ENCODE results near the gene RSAD1.

The RSAD1 gene

DNA sequence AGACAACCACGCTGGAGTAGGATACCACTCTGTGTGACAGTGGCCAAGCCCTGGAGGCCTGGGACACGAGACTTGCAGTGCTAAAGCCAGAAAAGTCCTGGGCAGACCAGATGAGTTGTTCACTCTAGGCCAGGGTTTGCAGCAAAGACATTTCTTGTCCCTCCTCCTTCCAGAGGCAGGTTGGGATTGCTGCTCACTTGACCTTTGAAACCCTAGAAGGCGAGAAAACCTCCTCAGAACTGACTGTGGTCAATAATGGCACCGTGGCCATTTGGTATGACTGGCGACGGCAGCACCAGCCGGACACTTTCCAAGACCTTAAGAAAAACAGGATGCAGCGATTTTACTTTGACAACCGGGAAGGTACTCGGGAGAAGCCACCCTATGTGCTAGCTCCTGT lies 44.1 kb downstream of the RSAD1 start:
- DNase-seq, result no peak

DNA sequence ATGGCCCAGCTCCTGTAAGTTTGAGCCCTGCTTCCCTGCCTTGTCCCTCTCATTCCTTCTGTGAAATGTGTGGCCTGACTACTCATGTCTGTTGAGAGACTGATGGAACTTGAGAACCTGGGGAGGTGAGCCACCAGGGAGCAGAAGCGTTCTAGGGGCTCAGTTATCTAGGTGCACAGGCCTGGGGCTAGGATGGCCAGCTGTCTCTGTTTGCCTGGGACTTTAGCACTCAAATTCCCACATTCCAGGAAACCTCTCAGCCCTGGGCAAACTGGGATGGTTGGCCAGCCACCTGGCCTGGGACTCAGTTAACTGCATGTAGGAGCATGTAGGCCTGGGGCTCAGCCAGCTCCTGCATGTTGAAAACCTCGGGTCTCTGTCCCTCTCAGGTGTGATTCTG lies 44.5 kb downstream of the RSAD1 start:
- no peak for DNase-seq

DNA sequence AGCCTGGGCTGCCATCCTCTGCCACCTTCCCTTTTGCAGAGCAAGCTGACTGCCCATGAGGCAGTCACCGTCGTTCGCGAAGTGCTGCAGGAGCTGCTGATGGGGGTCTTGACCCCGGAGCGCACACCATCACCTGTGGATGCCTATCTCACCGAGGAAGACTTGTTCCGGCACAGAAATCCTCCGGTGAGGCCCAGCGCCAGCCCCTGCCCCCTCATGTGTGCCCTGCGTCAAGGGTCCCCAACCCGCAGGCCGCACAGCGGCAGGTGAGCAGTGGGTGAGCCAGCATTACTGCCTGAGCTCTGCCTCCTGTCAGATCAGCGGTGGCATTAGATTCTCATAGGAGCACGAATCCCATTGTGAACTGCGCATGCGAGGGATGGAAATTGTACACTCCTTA lies 46.2 kb downstream of the RSAD1 start:
- no peak for DNase-seq

DNA sequence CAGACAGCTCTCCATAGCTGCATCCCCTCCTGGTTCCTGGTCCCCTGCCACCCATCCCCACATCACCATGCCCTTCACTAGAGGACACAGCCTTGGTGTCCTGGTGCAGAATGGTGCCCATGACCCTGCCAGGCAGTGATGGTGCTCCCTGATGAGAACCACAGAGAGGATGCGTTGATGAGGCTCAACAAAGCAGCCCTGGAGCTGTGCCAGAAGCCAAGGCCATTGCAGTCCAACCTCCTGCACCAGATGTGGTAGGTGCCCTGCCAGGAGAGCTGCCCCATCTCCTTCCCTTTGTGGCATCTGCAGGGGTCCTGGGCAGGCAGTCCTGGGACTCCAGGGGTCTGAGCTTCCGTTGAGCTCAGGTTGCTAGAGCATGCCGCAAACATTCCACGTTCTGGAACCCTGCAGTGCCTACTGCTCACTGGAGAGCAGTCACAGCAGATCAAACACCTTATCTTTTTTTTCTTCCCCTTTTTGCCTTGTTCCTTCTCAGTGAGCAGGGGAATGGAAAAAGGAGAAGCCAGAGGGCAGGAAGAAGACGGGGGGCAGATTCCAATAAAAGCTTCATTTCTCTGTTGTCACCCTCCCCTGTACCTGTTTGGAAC lies 48.6 kb downstream of the RSAD1 start:
- DNase-seq, result no peak

DNA sequence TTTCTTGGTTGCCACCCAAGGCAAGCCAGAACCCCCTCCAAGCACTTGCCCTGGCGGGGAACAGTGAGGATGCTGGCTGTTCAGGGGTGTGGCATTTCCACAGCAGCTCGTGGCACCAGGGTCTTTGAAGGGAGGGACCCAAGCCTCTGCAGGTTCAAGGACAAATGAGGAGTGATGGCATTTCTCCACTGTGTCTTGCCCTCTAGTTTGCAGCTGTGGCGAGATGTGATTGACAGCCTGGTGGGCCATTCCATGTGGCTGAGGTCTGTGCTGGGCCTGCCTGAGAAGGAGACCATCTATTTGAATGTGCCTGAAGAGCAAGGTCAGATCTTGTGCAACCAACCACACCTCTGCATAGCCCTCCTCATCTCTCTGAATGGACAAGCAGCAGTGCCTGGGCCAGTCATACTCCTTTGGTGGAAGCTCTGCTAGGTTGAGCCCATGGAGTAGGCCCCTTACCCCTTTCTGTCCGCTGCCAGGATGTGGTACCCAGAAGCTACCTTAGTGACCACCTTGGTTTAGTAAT lies 49.4 kb downstream of the RSAD1 start:
- DNase-seq, result no peak

DNA sequence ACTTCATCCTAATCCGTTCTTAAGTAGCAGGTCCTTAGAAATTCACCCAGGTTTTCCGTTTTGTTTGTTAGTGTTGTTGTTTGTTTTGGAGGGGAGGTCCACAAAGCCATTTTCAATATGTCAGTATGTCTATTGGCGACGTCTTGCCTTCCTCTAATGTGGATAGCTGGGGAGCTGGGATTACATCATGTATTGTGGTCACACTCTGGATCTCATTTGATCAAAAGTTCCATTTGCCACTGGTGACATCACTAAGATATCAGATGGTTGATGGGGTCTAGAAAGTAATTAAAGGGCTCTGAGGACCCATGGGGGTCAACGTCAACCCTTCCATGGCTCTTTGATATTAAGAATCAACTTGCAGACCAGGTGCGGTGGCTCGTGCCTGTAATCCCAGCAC lies 51.2 kb downstream of the RSAD1 start:
- no peak for DNase-seq

DNA sequence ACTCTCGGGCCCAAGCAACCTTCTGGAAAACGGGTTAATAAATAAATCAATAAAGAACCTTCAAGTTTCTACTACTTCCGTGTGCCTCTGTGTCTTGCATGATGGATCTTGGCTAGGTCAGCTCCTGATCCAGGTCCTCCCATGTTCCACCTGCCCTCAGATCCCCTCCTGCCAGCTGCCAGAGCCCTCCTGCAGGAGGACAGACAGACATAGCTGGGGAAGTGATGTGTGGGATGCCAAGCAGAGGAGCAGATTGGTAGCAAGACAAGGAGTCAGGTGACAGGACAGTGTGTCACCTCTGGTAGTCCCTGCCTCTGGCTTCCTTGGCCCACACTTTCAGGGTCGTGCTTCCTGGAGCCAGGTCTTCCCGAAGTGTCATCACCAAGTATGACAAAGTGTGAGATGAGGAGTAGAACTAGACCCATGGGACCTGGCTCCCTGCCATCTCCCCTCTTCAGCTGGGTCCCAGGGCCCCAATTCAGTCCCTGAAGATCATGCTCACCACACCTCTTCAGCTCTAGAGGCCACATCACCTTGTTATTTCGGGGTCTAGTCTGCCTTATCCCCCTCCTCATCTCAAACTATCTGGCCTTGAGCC lies 52.9 kb downstream of the RSAD1 start:
- DNase-seq, result no peak

DNA sequence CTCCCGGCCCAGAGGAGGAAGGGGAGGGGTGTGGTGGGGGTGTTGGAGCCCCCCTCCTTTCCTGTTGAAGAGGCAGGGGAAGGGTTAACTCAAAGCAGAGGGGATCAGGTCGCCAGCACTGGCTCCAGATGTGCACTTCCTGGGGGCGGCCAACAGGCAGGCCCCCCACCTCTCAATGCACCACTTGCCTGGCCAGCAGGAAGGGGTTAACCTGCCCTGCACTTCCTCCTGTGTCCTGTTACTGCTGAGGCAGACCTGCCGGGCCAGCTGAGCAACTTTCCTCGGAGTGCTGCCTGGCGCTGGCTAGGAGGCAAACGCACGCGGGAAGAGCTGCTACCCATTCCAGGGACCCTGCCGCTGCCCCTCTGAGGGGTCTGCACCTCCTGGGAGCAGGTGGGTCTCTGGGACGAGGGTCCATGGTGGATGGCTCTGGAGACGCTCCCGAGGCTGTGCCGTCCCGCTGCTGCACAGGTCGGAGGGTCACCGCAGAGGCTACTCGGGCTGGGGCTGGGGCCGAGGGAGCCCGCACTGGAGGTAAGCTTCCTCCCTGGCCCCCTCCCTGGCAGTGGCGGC lies 53.9 kb downstream of the RSAD1 start, which contains the start of gene EPN3:
Gene EPN3 (plus strand): TSS at position 284 of the 573 bp plus-strand sequence. CDS start 3,822 bp downstream, outside the sequence.
- no peak for DNase-seq

DNA sequence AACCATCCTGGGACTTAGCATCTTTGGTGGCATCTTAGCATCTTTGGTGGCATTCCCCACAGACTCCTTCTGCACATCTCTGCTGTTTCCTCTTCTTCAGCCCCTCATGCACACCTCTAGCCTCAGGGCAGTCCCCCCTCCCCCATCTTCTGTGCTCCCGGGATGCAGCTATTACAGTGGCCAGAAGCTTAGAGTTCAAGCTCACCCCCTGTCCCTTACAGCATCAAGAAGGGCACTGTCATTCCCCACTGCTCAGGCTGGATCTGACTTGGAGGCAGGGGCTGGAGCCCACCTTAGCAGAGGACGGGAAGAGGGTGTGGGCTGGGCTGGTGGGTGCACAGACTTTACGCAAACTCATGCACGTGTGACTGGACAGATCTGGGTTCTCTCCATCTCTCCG lies 54.5 kb downstream of the RSAD1 start:
- no peak for DNase-seq

DNA sequence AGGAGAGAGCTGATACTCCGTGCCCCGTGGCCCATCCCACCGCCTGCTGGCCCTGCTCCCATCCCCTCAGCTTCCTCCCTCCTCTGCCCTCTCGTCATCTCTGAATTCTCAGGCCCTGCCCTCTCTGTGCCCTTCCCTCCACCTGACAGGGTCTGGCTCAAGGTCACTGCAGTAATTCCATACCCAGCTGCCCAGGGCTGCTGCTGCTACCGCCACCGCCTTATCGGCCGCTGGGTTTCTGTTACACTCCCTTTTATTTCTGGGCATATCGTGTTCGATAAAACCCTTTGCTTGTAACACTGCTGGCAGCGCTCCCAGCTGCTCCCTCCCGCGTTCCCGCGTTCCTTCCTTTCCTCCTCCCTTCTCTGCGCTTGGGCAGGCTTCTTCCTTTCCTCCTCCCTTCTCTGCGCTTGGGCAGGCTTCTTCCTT lies 55.1 kb downstream of the RSAD1 start:
- peak; percentile 20 to 54 for DNase-seq

DNA sequence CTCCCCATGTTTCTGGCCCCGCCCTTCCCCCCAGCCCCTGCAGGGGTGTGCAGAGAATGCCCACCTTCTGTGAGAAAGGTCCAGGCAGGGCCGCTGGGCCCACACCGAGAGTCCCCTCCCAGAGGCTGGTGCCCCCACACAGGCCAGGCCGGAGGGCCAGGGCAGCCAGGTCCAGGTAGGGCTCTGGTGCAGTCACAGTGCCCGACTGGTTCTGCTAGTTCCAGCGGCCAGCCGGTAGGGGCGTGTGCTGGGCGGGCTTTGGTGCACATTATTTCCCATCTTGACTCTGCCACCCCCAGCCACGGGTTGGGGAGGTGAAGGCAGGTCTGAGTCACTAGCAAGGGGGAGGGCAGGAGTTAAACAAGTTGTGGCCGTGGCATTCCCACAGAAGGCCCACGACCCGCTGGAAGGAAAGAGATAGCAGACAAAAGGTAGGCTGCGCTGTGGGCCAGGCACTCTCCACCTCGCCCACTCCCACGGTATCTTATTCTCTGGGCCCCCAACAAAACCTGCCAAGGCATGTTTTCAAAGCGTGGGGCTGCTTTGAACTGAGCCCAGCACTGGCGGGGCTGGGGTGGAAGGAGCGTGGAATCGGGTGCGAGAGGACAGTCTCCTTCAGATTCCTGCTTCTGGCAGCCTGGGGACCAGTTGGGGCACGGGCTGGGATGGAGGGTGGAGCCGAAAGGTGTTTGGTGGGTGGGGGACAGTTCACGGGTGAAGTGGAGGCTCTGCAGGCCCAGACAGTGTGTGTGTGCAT lies 55.7 kb downstream of the RSAD1 start:
- DNase-seq, result peak in 1 of 2 experiments; percentile 17

DNA sequence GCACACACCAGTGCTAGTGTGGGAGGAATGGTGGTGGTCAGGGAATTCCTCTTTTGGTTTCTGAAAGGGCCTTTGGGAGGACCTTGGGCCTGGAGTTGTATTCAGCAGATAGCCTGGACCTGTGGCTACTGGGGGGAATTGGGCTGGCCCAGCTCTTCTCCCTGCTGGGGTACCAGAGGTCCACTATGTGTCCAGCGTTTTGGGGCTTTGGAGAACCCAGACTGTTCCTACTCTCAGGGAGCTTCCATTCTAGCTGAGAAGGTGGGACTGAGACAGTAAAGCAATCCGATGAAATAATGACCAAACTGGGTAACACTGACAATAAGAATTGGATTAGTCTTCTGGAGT lies 56.3 kb downstream of the RSAD1 start:
- DNase-seq, result no peak

DNA sequence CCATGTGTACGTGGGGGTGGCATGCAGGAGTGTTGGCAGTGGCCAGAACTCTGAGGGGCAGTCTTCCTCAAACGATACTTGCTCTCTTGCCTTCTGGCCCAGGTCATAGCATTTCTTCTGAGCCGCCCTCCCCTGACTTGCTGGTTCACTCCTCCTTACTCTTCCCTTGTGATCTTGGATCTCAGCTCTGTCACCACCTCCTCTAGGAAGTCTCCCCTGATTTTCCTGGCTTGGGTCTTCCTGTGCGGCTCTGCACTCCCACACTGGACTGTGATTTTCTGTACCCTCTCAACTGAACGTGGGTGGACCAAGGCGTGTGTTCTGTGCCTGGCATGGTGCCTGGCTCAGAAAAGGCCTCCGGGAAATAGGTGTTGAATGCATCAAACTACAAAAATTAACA lies 56.7 kb downstream of the RSAD1 start:
- no peak for DNase-seq
